Cortex of kidney (tissue), 1 donor: ENCODE results near the gene FAF1.

Experiments used
- DNase-seq: peaks from one replicate; lab custom pipeline; 2025; lab: John Stamatoyannopoulos, UW

The FAF1 gene

DNA sequence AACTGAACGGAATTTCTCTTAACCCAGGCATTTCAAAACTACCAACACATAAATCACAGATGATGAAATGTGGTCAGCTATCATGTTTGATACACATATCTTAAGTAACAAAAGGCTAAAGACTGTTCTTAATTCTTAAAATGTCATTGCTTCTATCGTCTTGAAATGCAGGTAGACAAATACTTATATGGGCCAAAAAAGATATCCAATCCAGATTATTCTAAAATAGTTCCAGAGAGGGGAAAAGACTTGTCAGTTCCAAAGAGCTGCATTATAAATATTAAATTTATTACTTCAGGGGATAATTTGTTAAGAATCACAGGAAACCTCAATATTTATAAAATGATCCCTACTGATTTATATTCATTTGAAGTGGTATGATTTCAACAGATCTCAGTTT, 259.4 kb downstream of the FAF1 start:
- DNase-seq = no peak

DNA sequence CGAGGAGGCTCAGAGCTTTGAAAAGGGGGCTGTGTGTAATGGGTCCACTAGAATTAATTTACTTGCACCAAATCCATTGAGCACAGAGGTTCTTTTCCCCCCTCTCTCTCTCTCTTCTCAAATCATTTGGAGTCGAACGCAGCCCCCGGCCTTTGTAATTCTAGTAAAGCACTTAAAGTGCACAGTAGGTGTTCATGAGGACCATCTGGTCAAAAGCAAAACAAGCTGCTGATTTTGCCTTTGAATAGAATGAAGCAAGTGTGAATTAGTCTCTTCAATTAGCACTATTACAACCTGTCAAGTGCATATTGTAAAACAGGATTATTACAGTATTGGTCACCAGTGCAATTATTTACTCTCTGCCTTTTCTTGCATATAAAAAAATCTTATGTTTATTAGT, 259.9 kb downstream of the FAF1 start:
- no peak for DNase-seq

DNA sequence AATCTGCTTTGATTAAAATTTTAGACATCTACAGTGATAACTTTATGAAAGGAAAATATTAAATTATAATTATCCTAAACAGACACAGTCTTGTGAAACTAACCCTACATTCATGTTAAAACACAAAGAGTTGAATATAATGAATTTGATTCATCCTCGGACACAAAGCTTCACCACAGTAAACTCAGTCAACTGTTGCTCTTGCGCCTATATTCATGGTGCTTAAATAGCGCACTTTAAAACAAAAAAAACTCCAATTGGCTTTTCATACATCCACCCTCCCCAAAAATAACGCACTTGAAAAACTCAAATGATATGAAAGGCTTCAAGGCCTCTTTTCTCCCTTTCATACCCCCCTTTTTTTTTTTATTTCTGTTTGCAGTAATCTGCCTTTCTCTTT, 260.3 kb downstream of the FAF1 start:
- DNase-seq = no peak

DNA sequence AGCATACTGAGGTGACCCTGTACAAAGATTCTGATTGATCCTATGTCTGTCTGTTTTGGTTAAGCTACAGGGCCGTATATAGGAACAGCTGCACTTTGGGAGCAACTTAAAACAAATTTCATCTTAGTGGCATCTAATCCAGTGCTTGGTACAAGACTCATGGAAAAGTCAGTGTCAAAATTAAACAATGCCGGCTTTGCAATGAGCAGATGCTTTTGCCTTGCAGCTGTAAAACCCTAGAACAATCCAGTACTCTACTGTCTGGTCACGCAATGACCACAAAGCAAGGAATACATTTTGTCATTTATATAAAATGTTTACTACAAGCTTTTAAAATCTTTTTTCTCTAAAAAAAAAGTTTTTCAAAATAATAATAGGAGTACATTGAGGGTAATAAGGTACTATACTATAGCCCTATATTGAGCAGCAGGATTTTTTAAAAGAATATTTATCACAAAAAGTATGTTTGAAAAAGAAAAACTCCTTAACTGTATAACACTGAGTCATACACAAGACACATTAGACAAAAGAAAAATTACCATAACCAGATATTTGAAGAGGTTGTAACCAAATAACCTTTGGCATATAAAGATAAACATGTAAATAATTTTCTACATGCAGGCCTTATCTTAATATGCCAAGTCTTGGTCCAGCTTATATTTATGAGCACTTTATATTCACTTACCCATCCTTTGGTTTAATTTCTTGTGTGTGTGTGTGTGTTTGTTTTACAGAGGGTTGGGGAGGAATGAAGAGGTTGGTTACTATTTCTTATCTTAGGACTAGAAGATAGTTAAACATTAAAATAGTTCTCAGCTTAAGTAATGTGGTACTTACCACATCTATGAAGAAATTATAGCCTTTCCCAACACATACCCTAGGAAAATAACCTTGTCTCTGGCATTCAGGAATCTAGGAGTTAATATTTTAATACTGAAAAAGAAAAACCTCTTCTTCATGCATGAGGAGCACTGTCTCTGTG, 262.3 kb downstream of the FAF1 start:
- DNase-seq = no peak

DNA sequence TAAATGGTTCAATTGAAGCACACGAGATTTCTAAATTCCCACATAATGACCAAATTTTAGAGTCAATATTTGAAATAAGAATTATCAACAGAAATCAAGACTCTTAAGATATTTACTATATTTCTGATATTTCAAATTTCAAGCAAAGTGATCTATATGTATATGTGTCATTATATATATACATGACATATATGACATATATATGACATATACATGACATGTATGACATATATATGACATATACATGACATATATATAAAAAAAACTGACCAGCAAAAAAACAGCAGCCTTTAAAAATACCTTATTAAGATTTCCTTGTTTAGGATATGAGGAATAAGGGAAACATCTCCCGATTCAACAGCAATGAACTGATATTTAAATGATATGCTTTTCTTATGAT, 266.2 kb downstream of the FAF1 start:
- no peak for DNase-seq

DNA sequence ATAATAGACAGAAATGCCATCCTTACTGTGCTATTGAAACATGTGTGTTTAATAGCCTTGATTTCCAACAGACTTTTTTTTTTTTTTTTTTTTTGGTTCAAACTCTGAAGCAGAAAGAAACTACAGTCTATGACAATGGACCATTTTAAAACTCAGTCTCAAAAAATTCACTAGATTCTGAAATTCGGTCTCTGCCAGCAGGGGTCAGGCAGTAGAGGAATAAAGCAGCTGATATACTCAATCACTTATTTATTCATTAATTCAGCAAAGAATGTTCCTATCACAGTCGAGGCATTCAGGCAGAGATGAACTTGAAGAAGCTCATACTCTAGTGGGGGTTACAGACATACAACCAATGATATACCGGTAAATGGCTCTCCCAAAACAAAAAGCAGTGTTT, 275.9 kb downstream of the FAF1 start:
- no peak for DNase-seq

DNA sequence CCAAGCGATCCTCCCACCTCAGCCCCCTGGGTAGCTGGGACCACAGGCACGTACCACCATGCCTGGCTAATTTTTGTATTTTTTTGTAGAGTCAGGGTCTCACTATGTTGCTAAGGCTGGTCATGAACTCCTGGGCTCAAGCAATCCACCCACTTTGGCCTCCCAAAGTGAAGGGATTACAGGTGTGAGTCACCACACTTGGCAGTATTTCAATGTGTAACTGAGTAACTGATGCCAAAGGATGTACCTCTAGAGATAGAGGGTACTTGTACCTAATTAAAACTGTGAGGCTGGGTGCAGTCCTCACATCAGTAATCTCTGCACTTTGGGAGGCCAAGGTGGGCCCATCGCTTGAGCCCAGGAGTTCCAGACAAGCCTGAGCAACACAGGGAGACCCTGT, 278.1 kb downstream of the FAF1 start:
- DNase-seq = no peak

DNA sequence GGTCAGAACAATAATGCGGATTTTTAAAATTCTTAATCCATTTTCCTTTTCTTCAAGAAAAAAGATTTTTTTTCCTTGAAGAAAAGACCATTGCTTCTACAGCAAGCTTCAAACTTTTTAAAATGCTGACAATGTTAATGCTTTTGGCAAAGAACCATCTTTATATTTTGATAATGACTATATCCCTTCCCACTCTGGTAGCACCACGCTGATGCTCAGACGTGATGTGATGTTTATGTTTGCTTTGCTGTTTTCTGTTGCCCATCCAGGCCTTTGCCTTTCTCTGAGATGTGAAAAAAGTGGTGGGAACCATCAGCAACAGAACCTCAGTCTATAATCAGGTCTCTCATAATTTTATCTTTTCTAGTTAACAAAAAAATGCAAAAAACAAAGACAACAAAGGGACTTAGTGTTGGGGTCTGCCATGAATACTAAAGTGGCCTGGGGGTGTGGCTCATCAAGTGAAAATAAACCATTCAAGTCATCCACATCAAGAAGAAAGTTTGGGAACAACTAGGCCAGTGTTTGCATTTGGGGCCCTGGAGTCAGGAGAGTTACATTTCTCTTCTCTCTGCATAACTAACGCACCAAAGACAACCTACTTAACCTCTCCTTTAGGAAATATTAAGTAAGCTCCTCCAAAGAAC, 292.2 kb downstream of the FAF1 start:
- DNase-seq = no peak

DNA sequence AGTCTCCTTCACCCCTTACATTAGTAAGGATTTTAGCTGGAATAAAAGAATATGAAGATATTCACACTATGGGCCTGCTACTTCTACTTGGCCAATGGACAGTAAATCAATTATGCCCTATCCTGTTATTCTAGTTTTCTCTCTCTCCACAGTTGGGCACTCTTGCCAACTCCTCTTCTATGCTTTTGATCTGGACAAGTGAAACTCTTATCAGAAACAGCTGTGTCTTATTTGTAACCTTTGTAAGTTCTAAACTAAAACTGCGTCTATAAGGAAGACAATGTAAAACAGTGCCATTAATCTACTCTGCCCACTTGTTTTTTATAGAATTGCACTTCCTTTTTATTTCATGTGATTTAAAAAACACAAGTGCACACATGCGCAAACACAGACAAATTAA, 292.8 kb downstream of the FAF1 start:
- no peak for DNase-seq

DNA sequence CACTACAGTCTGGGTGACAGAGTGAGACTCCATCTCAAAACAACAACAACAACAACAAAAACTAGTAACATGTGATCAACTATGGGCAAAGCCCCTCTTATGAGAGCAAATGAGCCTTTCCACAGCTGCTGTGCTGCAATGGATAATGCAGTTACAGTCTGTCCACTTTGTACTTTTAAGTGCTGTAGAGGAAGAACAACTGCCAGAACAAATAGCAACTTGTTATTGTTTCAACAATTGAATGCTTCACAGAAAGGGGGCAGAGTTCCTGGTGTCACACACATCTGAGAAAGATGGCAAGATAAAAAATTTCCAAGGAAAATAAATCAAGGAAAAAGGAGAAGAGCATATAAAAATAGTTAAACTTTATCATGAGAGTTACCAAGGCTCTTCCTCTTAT, 293.2 kb downstream of the FAF1 start:
- DNase-seq = no peak

DNA sequence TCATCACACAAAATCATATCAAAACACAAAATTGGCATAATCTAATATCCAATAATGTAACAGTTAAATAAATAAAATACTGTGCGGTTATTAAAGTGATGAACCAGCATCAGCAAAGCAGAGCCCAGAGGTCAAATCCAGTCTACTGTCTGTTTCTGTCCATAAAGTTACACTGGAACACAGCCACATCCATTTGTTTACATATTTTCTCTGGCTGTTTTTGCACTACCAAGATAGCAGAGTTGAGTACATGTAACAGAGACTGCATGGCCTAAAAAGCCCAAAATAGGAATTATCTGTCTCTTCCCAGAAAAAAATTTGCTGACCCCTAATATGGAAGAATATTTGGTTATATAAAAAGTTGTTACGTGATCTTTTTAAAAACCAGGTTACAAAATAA, 294.7 kb downstream of the FAF1 start:
- DNase-seq = no peak

DNA sequence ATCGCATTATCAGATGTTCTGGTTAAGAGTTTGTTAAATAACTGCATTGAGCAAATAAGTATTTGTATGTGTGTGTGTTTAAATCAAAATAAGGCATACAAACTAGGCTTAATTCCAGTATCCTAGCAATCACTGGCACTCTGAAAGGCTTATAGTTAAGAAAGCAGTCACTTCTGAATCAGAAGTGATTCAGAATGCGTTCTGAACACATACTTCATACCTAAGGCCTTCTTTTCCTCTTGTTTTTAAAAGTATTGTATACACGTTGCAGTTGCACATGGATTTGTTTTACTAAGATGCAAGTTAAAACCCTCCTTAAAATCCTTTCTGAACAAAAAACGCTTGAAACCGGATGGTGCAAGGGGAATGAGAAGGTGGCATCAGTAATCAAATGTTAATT, 298.4 kb downstream of the FAF1 start:
- DNase-seq = no peak

DNA sequence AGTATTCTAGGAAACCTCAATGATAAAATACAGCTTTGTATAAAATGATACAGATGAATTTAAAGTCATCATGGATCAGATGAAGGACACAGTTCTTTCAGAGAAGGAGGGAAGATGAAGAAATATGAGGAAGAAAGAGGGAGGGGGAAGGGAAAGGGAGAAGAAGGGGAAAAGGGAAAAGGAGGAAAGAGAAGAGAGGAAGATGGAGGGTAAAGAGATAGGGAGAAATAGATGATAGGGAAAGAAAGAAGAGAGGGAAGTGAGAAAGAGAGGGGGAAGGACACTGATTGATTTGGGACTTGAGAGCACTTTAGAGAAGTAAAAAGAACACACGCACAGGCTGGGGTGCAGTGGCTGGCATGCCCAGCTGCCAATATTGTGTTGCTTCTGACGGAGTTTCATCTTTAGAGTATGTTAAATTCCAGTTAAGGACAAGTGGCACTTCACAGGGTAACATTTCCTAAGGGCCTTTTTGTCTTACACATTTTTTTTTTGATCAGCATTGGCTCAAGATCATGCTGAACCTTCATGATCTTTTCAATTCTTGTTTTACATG, 300.9 kb downstream of the FAF1 start:
- no peak for DNase-seq

DNA sequence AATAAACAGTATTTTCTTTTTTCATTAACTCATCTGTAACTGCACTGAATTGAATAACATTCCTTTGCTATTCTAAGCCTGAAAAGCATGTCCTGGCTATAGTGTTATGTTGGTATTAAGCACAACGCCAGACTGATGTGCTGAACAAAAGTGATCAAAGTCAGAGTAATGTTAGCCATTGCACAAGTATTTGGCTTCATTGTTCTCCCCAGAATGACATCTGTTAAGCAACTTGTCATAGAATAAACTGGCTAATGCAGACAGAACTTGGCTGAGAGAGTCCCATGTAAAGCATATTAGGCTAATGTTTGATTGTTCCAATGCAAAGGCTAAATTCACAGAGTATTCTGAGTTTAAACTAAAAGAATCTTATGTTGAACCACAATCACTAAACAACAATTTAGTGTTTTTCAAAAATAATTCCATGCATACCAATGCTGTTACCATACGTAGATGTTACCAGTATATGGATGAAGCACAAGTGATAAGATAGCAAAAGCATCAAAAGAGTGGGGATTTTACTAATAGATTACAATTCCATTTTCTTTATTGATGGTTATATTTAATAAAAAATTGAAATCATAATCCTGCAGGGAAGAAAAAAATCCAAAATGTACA, 301.5 kb downstream of the FAF1 start:
- DNase-seq = no peak

DNA sequence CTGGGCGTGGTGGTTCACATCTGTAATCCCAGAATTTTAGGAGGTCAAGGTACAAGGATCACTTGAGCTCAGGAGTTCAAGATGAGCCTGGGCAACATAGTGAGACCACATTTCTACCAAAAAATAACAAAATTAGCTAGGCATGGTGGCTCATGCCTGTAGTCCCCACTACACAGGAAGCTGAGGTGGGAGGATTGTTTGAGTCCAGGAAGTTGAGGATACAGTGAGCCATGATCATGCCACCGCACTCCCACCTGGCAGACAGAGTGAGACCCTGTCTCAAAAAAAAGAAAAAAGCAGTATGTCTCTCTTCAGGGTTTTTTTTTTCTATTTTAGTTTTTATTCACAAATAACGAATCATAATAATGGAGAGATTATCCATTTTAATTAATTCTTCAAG, 303.1 kb downstream of the FAF1 start:
- no peak for DNase-seq

DNA sequence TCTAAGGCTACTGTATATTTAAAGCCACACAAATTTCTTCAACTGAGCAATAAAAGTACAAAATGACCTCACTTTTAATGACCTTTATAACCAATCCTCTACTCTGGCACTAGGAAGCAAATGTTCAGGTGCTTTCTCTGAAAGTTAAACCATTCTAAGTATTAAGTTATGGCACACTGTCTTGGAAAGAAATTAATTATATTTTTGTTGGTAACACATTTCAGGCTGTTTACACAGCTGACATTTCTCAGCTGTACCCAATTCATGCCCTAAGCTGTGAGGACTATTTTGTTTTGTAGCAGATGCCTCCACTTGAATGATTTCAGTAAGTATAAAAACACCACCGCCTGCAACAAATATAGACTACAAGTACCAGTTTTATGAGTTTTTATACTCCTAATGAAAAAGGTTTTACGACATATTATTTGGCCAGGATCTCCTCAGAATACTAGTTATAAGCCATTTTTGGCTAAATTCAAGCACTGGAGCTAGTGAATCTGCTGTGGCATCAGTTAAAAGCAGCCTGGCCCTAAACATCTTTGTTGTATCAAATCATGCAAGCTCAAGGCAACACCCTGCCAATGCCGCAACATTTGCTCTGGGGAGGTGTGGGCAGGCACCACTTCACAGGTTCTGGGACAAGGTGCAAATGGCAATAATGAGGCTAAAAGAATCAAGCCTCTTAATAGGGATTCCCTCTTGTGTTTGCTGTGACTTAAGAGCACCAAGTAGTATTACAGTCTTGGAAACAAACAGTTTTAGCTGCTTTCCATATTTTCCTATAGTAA, 308.4 kb downstream of the FAF1 start:
- DNase-seq = no peak

DNA sequence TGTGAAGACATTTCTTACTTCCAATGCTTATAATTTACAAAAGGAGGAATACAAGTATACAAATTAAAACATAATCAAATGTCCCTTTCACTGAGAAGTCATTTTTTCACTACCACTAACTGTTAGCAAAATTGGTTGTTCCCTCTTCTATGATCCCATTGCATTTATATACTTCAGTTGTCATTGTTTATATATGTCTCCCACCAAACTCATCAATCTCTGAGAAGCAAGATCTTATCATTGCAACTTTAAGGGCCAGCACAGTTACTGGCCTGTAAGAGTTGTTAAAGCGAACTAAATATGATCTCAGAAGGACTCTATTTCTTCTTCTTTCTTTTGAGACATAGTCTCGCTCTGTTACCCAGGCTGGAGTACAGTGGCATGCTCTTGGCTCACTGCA, 313.5 kb downstream of the FAF1 start:
- no peak for DNase-seq

DNA sequence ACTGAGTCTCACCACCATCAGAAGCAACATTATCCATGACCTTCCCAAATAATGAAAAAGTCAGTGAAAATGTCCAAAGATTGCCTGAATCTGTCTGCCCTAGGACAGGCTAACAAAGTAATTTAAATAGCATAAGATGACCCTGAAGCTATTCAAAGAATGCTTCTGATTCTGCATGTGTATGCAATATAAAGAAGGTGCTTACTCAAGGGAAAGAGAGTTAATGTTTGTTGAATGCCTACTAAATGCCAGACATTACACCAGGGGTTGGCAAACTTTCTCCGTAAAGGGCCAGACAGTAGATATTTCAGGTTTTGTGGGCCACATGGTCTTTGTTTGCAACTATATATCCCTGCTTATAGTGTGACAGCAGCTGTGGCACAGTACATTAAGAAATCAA, 314.9 kb downstream of the FAF1 start:
- no peak for DNase-seq

DNA sequence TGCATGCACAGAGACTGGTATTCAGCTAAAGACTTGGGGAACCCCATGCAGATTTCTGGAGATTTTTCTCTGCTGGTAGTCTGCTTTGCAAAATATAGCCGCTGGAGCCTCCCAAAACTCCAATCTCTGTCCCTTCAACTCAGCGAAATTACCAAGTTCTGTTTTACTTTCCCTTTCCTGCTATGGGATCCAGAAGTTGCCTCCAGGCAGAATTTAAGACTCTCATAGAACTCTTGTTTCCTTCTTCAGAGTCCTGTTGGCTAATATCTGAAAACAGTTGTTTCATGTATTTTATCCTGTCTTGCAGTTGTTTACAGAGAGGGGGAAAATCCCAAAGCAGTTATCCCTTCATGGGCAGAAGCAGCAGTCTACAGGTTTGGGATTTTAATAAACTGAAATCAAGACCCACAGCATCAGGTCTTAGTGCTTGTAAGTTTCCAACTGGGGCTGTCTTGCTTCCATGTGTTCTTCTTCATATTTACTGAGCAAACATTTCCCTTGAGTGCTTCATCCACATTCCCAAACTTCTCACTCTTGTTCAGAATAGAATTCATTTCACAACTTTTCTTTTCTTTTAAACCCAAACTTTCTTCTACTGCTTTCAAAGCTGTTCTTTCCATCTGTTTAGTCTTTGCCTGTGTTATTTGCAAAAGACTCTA, 315.5 kb downstream of the FAF1 start:
- no peak for DNase-seq

DNA sequence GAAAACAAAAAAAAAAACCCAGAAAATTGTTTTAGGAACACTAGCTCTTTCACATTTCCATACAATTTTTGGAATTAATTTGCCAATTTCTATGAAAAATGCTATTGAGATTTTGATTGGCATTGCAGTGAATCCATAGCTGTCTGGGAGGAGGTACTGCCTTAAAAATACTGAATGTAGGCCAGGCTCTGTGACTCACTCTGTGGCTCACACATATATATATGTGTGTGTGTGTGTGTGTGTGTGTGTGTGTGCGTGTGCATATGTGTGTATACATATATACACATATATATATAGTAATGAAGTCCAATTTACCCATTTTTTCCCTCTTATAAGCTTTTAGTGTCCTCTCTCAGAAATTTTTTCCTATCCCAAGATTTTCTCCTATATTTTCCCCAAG, 322.6 kb downstream of the FAF1 start:
- DNase-seq = no peak

DNA sequence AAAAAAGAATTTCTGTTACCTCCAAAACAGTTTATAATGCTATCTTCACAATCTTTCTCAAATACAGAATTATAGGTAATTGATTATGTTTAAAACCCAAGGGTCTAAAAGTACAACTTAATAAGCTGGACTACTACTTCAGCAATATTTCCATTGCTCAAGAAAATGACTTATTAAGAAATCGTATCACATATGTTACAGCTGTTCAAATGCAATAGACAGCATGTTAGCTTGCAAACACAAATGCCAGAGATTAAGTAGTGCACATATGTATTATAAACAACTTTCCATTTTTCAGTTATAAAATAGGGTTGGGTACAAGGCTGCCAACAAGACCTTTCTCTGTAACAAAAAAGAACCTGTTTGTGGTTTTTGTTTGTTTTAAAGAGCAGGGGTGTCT, 325.8 kb downstream of the FAF1 start:
- no peak for DNase-seq
